ENCODE results near the gene RGS7. TPM values are rescaled to one million over a fixed set of nuclear protein-coding genes. Genes with fewer than 3 reads are reported as not detected.

Gene RGS7
- polyA plus RNA-seq, 1 donor (not counting 4 experiments of a cell fraction or from before 2014, with no cell fraction given): not detected

DNA sequence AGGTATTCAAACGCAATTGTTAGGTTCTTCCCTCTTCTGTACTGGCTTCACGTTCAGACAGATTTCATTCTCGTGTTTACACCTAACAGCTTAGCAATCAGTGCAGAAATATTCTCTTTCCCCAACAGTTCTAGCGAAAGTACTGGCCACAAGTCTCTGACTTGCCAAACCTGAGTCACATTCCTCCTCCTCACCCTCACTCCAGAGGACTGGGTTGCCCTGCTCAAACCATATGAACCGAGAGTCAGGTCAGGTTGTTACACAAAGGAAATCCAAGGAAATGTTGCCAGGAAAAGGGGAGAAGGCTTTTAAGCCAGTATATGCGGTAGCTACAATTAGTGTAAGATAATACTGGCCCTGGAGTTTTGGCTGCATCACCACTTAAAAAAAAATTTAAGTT lies 282.5 kb downstream of the RGS7 start:
- Histone ChIP-seq H3K9me3 (ENCODE audit: control insufficient read depth, low read depth, low read length) (no peaks in the 10 kb centered on the region), H3K36me3 (ENCODE audit: control insufficient read depth in 2 of 2, extremely low read depth in 1 of 2, insufficient read depth in 2 of 2, low read length in 2 of 2) (no peaks in the 10 kb centered on the region)
- no peak for FAIRE-seq

GRCh38 chr1:241068359-241068758 lies 288.6 kb downstream of the RGS7 start:
- Histone ChIP-seq H4K20me1 (ENCODE audit: control insufficient read depth, extremely low read depth, insufficient read depth, low read length) (no peaks in the 10 kb centered on the region), H3K4me3 (ENCODE audit: control insufficient read depth in 2 of 3, extremely low read depth in 1 of 3, insufficient read depth in 2 of 3, low read depth in 1 of 3, low read length in 3 of 3) (no peak overlapping the region), H3K4me2 (ENCODE audit: control insufficient read depth, extremely low read depth, insufficient read depth, low read depth, low read length) (no peak overlapping the region), H2AFZ (ENCODE audit: control insufficient read depth, low read length) (no peak overlapping the region), H3K9ac (ENCODE audit: control insufficient read depth, extremely low read depth, insufficient read depth, low read length) (no peak overlapping the region), H3K4me1 (ENCODE audit: control insufficient read depth, extremely low read depth, insufficient read depth, low read length) (no peaks in the 10 kb centered on the region), H3K36me3 (ENCODE audit: control insufficient read depth in 2 of 2, extremely low read depth in 1 of 2, insufficient read depth in 2 of 2, low read length in 2 of 2) (no peaks in the 10 kb centered on the region), H3K27me3 (ENCODE audit: control insufficient read depth, extremely low read depth, insufficient read depth, low read length) (no peaks in the 10 kb centered on the region), H3K27ac (ENCODE audit: control insufficient read depth, insufficient read depth, low read length) (no peak overlapping the region), H3K79me2 (ENCODE audit: control insufficient read depth, insufficient read depth, low read length) (no peaks in the 10 kb centered on the region), H3K9me1 (ENCODE audit: control insufficient read depth, extremely low read depth, insufficient read depth, low read length) (no peaks in the 10 kb centered on the region), H3K9me3 (ENCODE audit: control insufficient read depth, low read depth, low read length) (no peaks in the 10 kb centered on the region)
- dilution Hi-C loops (cut with MboI; ENCODE audit: extremely low pct_ligation_motif_present, low sequenced_read_pairs): no loop called here
- no peak for TF ChIP-seq EZH2 (IDR thresholded peaks at IDR 0.05; ENCODE audit: low read length)
- TF ChIP-seq, protein P1, sequence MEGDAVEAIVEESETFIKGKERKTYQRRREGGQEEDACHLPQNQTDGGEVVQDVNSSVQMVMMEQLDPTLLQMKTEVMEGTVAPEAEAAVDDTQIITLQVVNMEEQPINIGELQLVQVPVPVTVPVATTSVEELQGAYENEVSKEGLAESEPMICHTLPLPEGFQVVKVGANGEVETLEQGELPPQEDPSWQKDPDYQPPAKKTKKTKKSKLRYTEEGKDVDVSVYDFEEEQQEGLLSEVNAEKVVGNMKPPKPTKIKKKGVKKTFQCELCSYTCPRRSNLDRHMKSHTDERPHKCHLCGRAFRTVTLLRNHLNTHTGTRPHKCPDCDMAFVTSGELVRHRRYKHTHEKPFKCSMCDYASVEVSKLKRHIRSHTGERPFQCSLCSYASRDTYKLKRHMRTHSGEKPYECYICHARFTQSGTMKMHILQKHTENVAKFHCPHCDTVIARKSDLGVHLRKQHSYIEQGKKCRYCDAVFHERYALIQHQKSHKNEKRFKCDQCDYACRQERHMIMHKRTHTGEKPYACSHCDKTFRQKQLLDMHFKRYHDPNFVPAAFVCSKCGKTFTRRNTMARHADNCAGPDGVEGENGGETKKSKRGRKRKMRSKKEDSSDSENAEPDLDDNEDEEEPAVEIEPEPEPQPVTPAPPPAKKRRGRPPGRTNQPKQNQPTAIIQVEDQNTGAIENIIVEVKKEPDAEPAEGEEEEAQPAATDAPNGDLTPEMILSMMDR (optimal IDR thresholded peaks at IDR 0.05 in 1 of 3, IDR thresholded peaks at IDR 0.05 in 1 of 3, conservative IDR thresholded peaks at IDR 0.05 in 1 of 3; ENCODE audit: extremely low read depth in 1 of 3, insufficient read depth in 2 of 3, low read length in 3 of 3): no peak
- FAIRE-seq: no peak
- no peak for DNase-seq (ENCODE audit: low read depth, low spot score)

More for the DNA sequence above, 282.5 kb downstream of the RGS7 start:
- Histone ChIP-seq H3K4me2 (ENCODE audit: control insufficient read depth, extremely low read depth, insufficient read depth, low read depth, low read length) (no peak overlapping the region), H3K4me3 (ENCODE audit: control insufficient read depth in 2 of 3, extremely low read depth in 1 of 3, insufficient read depth in 2 of 3, low read depth in 1 of 3, low read length in 3 of 3) (no peak overlapping the region), H3K4me1 (ENCODE audit: control insufficient read depth, extremely low read depth, insufficient read depth, low read length) (no peaks in the 10 kb centered on the region), H3K27ac (ENCODE audit: control insufficient read depth, insufficient read depth, low read length) (no peak overlapping the region), H3K9me1 (ENCODE audit: control insufficient read depth, extremely low read depth, insufficient read depth, low read length) (no peaks in the 10 kb centered on the region), H3K79me2 (ENCODE audit: control insufficient read depth, insufficient read depth, low read length) (no peaks in the 10 kb centered on the region), H3K9ac (ENCODE audit: control insufficient read depth, extremely low read depth, insufficient read depth, low read length) (no peak overlapping the region), H2AFZ (ENCODE audit: control insufficient read depth, low read length) (no peak overlapping the region), H3K27me3 (ENCODE audit: control insufficient read depth, extremely low read depth, insufficient read depth, low read length) (no peaks in the 10 kb centered on the region), H4K20me1 (ENCODE audit: control insufficient read depth, extremely low read depth, insufficient read depth, low read length) (no peaks in the 10 kb centered on the region)
- dilution Hi-C loops (cut with MboI; ENCODE audit: extremely low pct_ligation_motif_present, low sequenced_read_pairs): no loop called here
- DNase-seq (ENCODE audit: low read depth, low spot score): no peak
- no peak for TF ChIP-seq EZH2 (IDR thresholded peaks at IDR 0.05; ENCODE audit: low read length)
- TF ChIP-seq, protein P1 (optimal IDR thresholded peaks at IDR 0.05 in 1 of 3, IDR thresholded peaks at IDR 0.05 in 1 of 3, conservative IDR thresholded peaks at IDR 0.05 in 1 of 3; ENCODE audit: extremely low read depth in 1 of 3, insufficient read depth in 2 of 3, low read length in 3 of 3): no peak

Data from keratinocyte (primary cell).